Midbrain (tissue), 1 donor: Measurements from ENCODE around the gene FOSL1.
"Not testable (repeated sequence)": the region's sequence is repeated elsewhere in the genome, so short reads cannot be mapped to it uniquely, and the experiment has no call there.

Experiments
- DNase-seq: peaks from one replicate; lab custom pipeline; 2025; lab: John Stamatoyannopoulos, UW

Gene FOSL1

DNA sequence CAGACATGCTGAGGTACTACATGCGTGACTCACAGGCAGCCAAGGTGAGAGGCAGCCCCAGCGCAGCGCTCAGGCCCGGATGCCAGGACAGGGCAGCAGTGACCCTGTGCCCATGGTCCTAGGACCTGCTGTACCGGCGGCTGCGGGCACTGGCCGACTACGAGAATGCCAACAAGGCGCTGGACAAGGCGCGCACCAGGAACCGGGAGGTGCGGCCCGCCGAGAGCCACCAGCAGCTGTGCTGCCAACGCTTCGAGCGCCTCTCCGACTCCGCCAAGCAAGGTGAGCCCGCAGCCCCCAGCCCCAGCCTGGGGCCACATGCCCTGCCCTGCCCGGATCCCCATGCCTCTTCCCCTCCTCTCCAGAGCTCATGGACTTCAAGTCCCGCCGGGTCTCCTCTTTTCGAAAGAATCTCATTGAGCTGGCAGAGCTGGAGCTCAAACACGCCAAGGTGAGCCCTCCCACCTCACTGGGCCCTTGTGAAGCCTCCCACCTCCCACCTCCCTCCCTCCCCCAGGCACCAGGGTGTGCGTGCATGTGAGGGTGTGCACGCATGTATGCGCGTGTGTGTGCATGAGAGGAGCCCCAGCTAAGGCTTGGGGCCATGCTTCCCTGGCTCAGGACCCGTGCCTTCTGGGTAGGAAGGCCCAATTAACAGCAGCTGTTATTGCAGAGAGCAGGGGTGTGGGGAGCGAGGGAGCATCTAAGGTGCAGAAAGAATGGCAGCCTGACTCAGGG, 47.5 kb downstream of the FOSL1 start:
- DNase-seq: no peak

DNA sequence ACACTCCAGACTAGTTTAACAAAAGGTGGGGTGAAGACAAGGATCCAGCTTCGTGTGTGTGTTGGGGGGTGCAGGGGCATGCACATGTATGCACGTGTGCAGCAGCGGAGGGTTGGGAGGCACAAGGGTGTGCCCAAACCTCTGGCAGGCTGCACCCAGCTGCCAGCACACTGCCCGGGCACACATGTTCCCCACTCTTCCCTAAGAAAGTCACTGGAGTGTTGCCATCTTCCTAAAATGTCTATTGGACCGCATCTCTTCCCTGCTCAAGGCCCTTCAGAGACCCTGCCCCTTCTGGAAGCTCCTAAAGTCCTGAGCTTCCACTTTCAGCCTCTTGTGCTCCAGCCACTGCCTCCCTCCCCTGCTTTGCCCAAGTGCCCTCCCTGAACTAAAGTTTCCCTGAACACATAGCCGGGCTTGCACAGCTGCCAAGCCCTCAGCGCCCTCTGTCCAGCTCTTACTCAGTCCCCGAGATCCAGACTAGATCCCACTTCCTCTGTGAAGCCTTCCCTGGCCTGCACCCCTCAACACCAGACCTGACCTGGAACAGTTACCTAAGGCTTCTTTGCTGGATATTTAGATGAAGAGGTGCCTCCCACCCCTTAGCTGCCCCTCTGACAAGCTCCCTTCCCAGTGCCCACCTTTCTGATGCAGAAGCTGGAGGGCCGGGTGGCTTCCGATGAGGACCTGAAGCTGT, 48.2 kb downstream of the FOSL1 start:
- DNase-seq: no peak

DNA sequence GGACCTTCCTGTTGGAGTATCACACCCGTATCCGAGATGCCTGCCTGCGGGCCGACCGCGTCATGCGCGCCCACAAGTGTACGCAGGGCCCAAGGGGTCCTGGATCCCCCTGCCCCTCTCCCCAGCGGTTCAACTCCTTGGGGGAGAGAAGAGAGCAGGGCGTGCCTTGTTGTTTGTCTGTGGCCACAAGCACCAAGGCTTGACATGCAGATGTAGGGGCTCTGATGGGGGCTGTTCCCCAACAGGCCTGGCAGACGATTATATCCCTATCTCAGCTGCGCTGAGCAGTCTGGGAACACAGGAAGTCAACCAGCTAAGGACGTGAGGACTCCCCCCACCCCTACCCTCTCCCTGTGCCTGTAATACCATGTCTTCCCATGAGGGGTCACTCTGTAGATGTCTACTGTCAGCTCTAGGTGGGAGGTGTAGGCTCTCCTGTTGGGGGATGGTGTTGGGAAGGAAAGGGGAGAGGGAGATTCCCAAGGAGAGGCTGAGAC, 49.1 kb downstream of the FOSL1 start:
- DNase-seq: no peak

- no peak for DNase-seq
These were observed 49.7 kb downstream of the FOSL1 start for GRCh38 chr11:65850217-65851082.

- no peak for DNase-seq
These were observed 50.4 kb downstream of the FOSL1 start for GRCh38 chr11:65849771-65850216.

- DNase-seq: no peak
These were observed 50.8 kb downstream of the FOSL1 start for GRCh38 chr11:65849366-65849765.

GRCh38 chr11:65848693-65849092, 51.5 kb downstream of the FOSL1 start:
- not testable (repeated sequence) for DNase-seq

DNA sequence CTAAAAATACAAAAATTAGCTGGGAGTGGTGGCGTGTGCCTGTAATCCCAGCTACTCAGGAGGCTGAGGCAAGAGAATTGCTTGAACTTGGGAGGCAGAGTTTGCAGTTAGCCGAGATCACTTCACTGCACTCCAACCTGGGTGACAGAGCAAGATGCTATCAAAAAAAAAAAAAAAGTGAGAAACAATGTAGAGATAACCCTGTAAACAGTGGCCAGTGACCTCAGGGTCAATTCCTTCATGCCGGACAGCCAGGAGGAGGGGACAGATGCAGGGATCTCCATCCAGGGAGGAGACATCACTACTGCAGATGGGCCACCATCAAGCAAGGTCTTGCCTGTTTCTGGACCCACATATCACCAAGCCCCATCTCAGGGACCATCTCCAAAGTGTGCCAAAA, 52.4 kb downstream of the FOSL1 start:
- DNase-seq: no peak

DNA sequence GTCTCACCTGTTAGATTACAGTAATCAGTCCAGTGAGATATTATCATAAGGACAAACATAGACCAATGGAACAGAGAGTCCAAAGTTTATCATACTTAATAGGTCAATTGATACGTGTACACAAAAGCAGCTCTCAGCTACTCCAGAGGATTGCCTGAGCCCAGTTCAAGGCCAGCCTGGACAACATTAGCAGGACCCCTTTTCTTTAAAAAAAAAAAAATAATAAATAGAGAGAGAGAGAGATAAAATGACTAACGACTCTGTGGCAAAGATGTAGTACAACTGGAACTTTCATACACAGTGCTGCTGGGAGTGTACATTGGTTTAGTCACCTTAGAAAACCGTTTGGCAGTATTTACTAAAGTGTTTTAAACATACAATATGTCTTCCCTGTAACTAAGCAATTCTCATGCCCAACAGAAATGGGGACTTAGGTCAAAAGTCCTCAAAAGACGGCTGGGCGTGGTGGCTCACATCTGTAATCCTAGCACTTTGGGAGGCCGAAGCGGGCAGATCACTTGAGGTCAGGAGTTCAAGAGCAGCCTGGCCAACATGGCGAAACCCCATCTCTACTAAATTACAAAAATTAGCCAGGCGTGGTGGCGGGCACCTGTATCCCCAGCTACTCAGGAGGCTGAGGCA, 55.8 kb downstream of the FOSL1 start:
- no peak for DNase-seq

DNA sequence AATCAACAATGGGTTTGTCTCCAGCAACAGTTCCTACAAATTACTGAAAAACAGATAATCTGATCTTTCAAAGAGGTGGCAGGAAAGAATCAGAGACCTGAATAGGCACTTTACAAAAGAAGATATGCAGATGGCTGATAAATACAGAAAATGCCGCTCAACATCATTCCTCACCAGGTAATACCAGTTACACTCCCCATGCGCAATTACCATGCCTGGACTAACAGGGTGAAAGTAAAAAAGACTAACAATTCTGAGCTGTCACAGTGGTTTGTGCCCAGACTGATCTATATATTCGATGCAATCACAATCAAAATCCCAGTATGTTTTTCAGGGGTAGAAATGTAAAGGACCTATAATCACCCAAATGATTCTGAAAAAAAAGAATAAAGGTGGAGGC, 56.4 kb downstream of the FOSL1 start:
- no peak for DNase-seq

GRCh38 chr11:65842144-65842543, 58.0 kb downstream of the FOSL1 start:
- no peak for DNase-seq
